ENCODE measurements around the gene MFSD1.

DNA sequence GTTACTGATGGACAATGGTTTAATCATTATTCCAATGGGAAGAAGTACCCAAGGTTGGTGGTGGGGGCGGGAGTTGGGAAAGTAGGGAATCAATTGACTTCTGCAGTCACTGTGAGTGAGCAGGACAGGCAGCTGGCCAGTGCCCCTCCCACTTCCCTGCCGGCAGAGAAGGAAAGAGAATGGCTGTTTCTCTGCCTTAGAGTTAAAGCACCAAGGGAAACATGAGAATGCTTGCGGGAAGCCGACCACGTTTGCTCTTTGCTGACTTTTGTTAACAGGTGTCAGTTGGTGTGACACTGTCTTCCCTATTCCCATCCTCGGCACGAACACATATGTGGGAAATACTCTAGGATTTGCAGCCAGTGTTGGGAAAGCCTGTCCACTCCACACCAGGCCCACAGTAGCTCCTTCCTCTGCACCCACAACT lies 33.5 kb upstream of the MFSD1 start:
- TF ChIP-seq CTCF (IDR thresholded peaks at IDR 0.05) (no peak), EZH2 (IDR thresholded peaks at IDR 0.05; ENCODE audit: borderline replicate concordance, insufficient read depth, low read depth, low read length, poor library complexity, severe bottlenecking) (no peak)
